ENCODE measurements around the gene TMEM108. TPM values are rescaled to one million over a fixed set of nuclear protein-coding genes. Genes with fewer than 3 reads are reported as not detected.

TMEM108 gene
- total and polyA plus RNA-seq, 8 donors: 0.37 to 2.1 (median 0.84) TPM; not detected in 2

GRCh38 chr3:133362539-133362938 is 324.3 kb downstream of the TMEM108 start:
- H3K27ac ChIP-seq: no peak overlapping the region
- no peaks in the 10 kb centered on the region for H3K27me3 ChIP-seq
- TF ChIP-seq, protein P1, sequence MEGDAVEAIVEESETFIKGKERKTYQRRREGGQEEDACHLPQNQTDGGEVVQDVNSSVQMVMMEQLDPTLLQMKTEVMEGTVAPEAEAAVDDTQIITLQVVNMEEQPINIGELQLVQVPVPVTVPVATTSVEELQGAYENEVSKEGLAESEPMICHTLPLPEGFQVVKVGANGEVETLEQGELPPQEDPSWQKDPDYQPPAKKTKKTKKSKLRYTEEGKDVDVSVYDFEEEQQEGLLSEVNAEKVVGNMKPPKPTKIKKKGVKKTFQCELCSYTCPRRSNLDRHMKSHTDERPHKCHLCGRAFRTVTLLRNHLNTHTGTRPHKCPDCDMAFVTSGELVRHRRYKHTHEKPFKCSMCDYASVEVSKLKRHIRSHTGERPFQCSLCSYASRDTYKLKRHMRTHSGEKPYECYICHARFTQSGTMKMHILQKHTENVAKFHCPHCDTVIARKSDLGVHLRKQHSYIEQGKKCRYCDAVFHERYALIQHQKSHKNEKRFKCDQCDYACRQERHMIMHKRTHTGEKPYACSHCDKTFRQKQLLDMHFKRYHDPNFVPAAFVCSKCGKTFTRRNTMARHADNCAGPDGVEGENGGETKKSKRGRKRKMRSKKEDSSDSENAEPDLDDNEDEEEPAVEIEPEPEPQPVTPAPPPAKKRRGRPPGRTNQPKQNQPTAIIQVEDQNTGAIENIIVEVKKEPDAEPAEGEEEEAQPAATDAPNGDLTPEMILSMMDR (IDR thresholded peaks at IDR 0.05): no peak
- TF ChIP-seq POLR2AphosphoS5 (IDR thresholded peaks at IDR 0.05) (no peak), EP300 (IDR thresholded peaks at IDR 0.05) (no peak), POLR2A (IDR thresholded peaks at IDR 0.05) (no peak)
- H3K9me3 ChIP-seq: no peaks in the 10 kb centered on the region
- no peaks in the 10 kb centered on the region for H3K36me3 ChIP-seq
- DNase-seq: no peak
- intact Hi-C loops (cut with DNase I; ENCODE audit: low total_unique reads): no loop called here
- H3K4me3 ChIP-seq: no peak overlapping the region
- 67 to 82% (median 74%) methylated on average over 4 of the region's 4 CpGs for WGBS, 5 donors
- no peaks in the 10 kb centered on the region for H3K4me1 ChIP-seq

DNA sequence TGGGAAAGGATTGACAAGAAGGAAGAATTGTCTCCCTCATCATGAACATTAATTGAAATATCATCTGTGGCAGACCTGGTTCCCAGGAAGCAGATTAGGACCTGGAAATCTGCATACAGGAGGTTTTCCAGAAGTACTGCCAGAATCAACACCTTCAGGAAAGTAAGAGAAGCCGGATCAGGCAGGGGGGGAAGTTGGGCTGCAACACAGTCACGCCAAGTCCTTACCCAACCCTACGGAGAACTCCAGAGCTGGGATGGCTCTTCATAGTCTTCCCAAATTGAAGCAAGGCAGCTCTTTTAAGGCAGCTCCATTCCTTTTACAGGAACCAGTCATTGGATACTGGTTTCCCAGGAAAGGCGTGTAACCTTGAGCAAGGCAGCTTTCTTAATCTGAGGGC is 326.5 kb downstream of the TMEM108 start:
- H3K9me3 ChIP-seq: no peaks in the 10 kb centered on the region
- no peaks in the 10 kb centered on the region for H3K27me3 ChIP-seq
- no peak overlapping the region for H3K4me3 ChIP-seq
- no peaks in the 10 kb centered on the region for H3K36me3 ChIP-seq
- intact Hi-C loops (cut with DNase I; ENCODE audit: low total_unique reads): no loop called here
- no peak overlapping the region for H3K27ac ChIP-seq
- no peak for DNase-seq
- 86 to 98% (median 91%) methylated on average over 4 of the region's 4 CpGs for WGBS, 5 donors
- no peaks in the 10 kb centered on the region for H3K4me1 ChIP-seq
- TF ChIP-seq EP300 (IDR thresholded peaks at IDR 0.05): no peak
- TF ChIP-seq, protein P1 (IDR thresholded peaks at IDR 0.05): no peak
- no peak for TF ChIP-seq POLR2A (IDR thresholded peaks at IDR 0.05)
- no peak for TF ChIP-seq POLR2AphosphoS5 (IDR thresholded peaks at IDR 0.05)

DNA sequence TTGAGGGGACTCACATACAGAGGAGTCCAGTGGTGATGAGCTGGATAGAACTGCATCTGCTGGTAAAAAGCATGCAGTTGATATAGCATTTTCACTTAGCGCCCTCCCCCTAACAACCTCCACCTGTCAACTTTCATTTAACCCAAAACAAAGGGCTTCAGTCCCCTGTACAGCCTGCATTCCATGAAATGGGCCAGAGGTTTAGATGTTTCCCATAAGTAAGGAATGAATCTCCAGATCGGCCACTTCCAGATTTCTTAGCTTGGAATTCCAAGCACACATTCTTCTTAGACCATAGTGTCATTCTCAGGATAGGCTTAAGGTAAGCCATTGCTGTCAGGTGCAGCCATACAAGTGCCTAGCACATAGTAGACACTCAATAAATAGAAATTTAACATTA is 328.7 kb downstream of the TMEM108 start:
- no peak for DNase-seq
- H3K27me3 ChIP-seq: no peaks in the 10 kb centered on the region
- no peaks in the 10 kb centered on the region for H3K36me3 ChIP-seq
- WGBS, 5 donors: 87 to 99% (median 97%) methylated on average over 2 of the region's 2 CpGs
- no peak overlapping the region for H3K4me3 ChIP-seq
- no peaks in the 10 kb centered on the region for H3K4me1 ChIP-seq
- no peak overlapping the region for H3K27ac ChIP-seq
- H3K9me3 ChIP-seq: no peaks in the 10 kb centered on the region
- intact Hi-C loops (cut with DNase I; ENCODE audit: low total_unique reads): no loop called here
- TF ChIP-seq POLR2A (IDR thresholded peaks at IDR 0.05) (no peak), POLR2AphosphoS5 (IDR thresholded peaks at IDR 0.05) (no peak), EP300 (IDR thresholded peaks at IDR 0.05) (no peak)
- TF ChIP-seq, protein P1 (IDR thresholded peaks at IDR 0.05): no peak

DNA sequence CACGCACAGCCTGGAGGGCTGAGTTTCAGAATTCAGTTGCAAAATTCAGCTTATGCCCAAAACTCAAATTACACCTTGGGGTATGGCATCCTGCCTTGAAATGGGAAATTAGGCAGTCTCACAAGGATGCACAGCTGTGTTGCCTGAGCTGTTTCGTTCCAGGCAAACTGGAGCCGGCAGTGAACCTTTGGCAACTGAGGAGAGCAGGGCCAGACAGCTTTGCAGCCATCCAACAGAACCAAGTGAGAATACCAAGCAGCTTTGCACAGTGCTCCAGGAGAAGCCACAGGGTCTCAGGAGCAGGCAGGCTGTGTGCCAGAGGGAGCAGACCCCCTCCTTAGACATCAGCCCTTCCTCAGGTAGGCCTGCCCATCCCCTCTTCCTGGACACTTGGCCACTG is 329.2 kb downstream of the TMEM108 start:
- Histone ChIP-seq H3K27me3 (no peaks in the 10 kb centered on the region), H3K27ac (no peak overlapping the region), H3K4me3 (no peak overlapping the region), H3K36me3 (no peaks in the 10 kb centered on the region), H3K9me3 (no peaks in the 10 kb centered on the region), H3K4me1 (no peaks in the 10 kb centered on the region)
- intact Hi-C loops (cut with DNase I; ENCODE audit: low total_unique reads): no loop called here
- no peak for DNase-seq
- no peak for TF ChIP-seq EP300 (IDR thresholded peaks at IDR 0.05)
- TF ChIP-seq POLR2A (IDR thresholded peaks at IDR 0.05): no peak
- TF ChIP-seq POLR2AphosphoS5 (IDR thresholded peaks at IDR 0.05): no peak
- TF ChIP-seq, protein P1 (IDR thresholded peaks at IDR 0.05): no peak
- WGBS, 5 donors: 81 to 97% (median 91%) methylated on average over 3 of the region's 3 CpGs
